Eye (tissue), 1 donor: ENCODE data around the gene FBXW5.

Source experiments
- DNase-seq: peaks from one replicate; pipeline ENCODE4 v3.0.0-alpha.2; 2015

FBXW5 gene

DNA sequence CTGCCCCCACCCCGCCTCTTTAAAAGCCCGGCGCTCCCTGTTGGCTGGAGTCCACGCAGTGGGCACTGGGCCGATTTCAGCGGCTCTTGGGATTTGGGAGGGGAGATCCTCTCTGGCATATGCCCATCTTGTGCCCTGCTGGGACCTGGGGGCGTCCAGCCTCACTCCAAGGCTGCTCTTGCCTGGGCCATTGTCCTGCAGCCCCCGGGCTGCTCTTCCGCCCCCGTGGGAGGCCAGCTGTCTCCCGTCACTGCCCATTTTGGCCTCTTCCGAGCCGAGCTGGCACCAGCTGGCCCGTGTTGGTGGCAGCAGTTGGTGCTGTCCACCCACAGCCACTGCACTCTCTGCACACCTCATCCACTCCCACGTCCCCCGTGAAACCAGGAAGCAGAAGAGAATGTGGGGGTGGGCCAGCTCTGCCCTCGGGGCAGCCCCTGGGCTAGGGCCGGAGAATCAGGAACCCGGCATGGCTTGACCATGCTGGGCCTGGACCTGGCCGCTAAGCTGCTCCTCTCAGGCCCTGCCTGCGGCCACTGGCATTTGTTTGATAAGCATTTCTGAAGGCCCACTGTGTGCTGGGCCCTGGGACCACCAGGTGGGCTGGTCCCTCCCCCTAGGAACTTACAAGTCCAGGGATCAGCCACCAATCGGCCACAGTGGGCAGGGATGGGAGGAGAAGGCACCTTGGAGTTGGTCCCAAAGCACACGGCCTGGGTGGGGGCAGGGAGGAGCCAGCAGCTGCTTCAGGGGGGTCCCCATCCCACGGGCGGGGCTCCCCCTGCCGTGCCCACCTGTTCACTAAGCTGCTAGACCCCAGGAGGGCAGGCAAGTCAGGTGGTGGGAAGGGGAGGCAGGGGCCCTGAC, 2.7 kb upstream of the FBXW5 start:
- DNase-seq: no peak

DNA sequence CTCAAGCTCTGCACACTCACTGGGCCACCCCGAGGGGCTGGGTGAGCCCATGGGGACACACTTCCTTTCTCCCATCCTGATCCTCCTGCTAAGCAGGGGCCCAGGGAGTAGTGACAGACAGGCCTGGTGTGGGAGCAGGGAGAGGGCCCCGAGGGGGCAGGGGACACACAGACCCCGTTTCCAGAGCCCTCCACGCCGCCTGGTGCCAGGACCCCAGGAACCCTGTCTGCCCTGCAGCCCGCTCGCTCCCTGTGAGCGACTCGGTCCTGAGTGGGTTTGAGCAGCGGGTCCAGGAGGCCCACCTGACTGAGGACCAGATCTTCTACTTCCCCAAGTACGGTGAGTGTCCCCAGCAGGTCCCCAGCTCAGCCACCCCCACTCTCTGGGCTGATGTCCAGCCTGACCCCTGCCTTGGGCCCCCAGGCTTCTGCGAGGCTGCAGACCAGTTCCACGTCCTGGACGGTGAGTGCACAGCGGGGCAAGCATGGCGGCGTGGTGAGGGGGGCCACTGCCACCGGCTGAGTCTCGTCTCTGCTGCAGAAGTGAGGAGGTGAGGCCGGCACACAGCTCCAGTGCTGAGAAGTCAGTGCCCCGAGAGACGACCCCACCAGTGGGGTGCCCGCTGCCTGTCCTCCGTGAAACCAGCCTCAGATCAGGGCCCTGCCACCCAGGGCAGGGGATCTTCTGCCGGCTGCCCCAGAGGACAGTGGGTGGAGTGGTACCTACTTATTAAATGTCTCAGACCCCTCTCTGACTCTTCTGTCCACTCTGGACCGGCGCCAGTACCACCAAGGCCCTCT, 1.9 kb upstream of the FBXW5 start:
- no peak for DNase-seq

DNA sequence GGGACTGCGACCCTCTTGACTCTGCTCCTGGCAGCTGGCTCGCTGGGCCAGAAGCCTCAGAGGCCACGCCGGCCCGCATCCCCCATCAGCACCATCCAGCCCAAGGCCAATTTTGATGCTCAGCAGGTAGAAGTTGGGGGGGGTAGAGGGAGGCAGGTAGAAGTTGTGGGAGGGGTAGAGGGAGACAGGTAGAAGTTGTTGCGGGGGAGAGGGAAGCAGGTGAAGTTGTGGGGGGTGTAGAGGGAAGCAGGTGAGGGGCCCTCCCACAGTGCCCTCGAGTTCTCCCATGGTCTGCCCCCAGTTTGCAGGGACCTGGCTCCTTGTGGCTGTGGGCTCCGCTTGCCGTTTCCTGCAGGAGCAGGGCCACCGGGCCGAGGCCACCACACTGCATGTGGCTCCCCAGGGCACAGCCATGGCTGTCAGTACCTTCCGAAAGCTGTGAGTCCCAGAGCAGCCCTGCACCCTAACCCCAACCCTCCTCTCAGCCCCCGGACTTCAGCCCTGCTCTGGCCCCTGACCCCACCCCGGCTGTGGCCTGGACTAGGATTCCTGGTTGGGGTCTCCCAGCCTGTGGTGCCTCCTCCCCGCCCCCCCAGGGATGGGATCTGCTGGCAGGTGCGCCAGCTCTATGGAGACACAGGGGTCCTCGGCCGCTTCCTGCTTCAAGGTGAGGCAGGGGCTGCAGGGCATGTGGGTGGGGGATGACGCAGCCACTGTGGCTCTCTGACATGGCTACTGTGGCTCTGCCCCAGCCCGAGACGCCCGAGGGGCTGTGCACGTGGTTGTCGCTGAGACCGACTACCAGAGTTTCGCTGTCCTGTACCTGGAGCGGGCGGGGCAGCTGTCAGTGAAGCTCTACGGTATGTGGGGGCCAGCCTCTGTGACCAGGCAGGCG, 1.0 kb upstream of the FBXW5 start:
- no peak for DNase-seq

DNA sequence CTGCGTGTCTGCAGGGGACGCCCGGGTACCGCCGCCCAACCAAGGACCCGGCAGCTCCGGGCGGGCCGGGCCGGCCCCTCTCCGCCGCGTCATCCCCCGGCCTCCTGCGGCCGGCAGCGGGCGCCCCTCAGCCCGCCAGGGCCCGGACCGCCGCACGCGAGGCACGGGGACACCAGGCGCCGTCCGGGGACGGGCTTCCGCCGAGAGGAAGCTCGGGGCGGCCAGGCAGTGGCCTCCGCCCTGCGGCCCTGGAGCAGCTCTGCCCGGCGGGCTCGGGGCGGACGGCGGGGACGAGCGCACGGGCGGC, 373 bp downstream of the FBXW5 start:
- no peak for DNase-seq

DNA sequence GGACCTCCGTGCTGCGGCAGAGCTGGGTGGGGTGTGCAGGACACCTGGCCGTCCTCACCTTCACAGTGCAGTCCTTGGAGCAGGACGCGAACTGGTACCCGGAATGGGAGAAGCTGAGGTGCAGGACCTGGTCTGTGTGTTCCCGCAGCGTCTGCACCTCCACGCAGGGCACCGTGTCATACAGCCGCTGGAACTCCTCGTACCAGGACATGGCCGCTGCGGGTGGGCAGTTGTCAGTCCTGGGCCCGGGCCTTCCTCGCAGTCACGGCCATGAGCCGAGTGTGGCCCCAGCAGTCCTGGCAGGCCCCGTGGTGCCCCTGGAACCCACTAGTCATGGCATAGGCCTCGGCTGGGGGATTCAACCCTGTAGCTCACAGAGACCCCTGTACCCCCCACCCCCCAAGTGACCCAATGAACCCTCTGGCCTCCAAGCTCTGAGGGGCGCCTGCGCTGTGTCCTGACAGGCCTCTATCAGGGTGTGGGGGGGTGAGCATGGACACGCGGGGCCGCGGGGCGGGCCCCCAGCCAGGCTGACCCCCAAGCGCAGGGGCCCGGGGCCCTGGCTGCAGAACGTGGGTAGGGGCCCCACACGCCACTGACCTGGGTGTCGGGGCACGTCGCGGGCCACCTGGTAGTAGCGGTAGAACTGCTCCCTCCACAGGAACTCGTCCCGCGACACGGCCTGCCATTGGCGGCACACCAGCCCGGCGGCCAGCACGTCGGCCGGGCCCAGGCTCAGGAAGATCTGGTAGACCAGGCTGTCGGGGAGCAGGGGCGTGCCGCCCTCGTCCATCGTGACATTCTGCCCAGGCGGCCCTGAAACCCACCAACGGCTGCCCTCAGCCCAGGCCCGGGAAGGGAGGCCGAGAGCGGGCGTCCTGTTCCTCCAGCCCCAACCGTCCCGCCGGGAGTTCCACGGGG, 987 bp downstream of the FBXW5 start:
- no peak for DNase-seq

DNA sequence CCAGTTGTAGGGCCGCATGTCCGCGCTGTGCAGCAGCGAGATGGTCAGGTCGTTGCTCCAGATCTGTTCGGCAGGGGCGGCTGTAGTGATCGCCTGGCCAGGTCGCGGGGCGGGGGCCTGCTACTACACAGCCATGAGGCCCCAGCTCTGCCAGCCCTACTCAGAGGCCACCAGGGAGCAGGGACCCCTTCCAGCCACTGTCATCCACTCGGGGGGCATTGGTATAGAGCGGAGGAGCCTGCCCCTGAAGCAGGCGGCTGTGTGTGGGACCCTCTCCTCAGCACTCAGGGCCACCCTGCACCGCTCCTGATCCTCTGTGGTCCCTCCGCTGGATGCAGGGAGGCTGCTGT, 1.7 kb downstream of the FBXW5 start:
- no peak for DNase-seq

DNA sequence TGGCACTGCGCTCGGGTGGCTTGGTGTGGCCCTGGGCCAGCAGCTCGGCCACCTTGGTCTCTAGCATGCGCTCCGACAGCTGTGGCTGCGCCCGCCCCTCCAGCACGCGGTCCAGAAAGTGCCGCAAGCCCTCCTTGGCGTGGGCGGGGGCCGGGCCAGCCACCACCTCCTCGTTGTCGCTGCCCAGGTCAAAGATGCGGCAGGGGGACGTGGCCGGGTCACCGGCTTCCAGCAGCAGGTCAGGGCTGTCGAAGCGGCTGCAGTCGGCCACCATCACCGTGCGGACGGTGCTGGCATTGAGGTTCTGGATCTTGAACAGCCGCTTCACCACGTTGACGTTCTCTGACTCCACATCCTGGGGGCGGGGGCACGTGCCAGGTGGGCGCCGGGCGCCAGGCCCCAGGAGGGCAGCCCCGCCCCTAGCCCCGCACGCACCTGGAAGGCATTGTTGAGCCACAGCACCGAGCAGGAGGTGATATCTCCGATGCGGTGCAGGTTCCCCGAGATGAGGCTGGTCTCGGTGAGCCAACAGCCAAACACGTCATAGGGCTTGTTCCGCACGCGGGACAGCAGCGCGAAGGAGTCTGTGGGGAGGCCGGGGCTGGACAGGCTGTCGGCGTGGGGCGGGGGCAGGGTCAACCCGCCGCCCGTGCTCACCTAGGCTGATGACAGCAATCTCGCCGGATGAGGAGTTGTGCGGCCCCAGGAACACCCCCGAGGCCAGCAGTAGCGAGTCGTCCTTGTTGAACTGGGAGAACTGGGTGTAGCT, 2.2 kb downstream of the FBXW5 start:
- DNase-seq: no peak

DNA sequence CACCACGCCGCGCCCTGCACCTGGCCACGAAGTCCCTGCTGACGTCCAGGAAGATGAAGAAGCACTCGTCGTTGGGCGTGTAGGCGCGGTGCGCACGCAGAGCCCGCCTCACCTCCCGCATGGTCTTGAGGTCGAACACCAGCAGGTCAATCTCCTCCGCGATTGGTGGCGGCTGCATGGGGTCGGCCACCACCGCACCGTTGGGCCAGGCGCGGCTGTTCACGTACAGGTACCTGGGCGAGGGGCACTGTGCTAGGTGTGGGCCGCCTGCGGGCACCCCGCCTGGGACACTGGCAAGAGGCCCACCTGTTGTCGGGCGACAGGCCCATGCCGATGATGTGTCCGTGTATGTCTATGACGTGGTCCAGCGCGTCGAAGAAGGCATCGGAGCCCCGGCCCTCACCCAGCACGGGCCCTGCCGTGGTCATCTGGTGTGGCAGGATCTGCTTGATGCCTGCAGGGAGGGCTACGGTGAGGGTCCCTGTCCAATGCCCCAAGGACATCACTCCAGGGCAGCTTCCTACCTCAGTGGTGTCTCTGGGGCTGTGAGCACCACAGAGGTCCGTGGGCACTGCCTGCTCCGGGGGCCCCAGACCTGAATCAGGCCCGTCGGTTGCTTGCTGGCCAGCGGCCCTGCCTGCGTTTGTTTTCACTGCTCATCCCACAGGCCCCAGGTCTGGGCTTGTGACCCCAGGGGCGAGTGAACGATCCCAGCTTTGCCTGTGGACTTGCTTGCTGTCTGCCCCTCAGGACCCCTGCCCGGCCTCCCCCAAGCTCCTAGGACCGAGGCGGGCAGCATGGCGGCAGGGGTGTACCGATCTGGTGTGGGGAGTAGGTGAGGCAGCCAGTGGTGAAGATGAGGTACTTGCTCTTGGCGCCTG, 3.1 kb downstream of the FBXW5 start:
- DNase-seq: no peak

DNA sequence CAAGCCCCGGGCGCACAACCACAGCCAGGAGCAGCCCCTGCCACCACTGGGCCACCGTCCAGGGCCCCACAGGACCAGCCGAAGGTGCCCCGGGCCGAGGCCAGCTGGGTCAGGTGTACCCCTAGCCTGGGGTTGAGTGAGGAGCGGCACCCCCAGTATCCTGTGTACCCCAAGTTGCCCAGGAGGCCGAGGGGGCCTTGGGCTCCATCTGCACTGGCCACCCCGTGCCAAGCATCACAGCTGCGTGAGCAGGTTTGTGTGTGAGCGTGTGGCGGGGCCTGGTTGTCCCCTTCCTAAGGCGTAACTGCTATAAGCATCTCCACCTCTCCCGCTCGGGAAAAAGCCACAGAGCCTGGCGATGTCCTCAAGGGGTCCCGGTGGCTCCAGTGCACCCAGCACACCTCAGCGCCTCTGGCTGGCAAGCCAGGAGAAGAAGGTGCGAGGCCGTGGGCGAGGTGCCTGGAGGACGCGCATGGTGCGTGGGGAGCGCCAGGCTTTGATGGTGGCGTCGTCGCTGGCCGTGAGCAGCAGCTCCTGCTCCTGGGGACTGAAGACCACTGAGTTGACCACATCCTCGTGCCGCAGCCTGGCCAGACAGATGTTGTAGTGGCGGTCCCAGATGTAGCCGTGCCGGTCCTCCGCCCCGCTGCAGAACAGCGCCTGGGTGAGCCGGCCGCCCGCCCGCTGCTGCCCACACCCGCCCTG, 3.9 kb downstream of the FBXW5 start:
- DNase-seq: no peak

DNA sequence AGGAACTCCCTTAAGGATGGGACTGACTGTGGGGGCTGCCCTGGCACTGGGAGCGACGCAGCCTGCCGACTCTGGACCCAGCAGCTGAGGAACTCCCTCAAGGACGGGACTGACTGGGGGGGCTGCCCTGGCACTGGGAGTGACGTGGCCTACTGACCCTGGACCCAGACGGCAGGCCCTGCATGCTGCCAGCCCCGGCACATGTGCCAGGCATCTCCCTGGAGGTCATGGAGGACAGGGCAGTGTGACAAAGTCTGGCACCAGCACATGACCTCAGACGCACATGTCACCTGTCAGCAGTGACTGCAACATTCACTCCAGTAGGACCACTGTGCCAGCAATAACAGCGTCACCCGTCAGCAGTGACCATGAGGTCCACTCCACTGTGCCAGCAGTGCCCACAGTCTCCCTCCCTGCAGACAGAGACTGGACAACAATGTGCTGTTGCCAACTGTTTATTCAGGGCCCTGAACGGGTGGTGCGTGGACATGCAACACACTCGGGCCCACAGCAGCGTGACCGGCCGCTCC, 4.5 kb downstream of the FBXW5 start:
- DNase-seq: no peak

DNA sequence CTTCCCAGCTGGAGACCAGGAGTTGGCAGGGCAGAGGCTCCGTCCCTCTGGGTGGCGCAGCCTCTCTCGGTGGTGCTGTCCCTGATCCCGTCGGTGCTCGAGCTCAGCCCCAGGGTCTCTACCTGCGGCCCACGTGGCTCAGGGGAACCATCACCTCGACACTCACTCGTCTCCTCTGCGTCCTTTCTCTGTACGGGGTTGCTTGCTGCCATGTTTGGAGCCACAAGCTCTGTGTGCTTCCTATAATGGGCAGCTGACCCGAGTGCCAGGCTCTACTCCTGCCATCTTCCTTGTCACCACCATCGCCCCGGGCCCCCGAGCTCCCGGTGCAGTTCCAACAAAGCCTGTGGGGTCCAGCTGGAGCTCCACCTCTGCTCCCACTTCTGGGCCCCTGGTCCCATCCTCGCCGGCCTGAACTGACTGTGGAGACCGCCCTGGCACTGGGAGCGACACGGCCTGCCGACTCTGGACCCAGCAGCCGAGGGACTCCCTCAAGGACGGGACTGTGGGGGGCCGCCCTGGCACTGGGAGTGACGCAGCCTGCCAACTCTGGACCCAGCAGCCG, 5.0 kb downstream of the FBXW5 start:
- DNase-seq: no peak

DNA sequence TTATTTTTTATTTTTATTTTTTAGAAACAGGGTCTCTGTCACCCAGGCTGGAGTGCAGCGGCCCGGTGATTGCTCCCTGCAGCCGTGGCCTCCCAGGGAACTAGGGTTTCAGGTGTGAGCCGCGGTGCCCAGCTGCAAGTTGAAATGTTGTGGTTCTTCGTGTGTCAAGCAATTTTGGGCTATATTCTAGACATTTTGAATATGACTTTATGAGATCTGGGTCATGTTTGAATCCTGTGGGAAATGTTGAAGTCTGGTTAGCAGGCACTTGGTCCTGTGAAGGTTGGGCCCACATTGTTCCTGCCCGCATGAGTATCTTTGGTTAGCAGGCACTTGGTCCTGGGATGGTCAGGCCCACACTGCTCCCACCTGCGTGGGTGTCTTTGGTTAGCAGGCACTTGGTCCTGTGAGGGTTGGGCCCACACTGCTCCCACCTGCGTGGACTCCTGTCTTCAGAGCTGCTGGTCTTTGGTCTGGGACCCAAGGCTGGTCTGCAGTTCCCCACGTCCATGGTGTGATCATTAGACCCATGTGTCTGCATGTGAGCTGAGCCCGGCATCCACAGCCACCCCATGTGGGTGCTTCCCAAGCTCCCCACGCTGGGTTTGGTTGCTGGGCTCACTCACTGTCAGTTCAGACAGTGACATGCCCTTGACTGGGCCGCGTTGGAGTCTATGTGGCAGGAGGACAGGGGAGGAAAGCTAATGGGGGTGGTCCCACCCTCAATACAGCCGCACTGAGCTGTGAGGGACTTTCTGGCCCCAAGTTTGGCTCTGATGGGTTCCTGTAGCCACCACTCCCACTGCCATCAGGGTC, 7.1 kb downstream of the FBXW5 start:
- no peak for DNase-seq

DNA sequence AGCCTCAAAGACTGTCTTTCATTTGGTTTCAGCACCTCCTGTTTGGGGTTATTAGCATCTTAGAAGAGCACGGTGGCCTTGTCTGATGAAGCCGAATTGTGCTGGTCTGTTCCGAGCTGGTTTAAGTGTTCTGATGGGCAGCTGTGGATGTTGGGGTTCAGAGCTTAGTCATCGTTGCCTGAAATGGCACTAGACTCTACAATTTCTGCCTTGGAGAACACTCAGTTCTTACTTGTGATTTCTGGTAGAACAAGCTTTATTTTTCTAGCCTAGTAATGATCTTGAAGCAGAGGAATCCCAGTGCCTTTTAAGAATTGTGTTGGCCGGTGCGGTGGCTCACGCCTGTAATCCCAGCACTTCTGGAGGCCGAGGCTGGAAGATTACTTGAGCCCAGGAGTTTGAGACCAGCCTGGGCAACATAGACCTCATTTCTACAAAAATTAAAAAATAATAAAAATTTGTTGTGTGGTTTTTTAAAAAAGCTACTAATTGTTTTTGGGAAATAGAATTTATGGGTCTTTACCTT, 7.8 kb downstream of the FBXW5 start:
- DNase-seq: no peak

DNA sequence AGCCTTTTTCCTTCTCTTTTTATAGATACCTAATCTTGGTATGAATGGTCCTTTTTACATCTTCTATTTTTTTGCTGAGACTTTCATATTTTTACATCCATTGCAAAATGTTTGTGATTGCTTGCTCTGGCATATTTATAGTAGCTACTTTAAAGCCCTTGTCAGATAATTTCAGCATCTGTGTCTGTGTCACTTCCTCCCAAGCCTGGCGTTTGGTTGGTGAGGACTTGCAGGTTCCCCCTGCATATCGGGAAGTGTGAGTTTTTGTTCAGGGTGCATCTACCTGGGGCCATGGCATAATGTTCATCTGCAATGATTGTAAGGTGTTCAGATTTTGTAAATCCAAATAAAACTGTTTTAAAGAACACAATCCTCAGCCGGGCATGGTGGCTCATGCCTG, 8.9 kb downstream of the FBXW5 start:
- DNase-seq: no peak

DNA sequence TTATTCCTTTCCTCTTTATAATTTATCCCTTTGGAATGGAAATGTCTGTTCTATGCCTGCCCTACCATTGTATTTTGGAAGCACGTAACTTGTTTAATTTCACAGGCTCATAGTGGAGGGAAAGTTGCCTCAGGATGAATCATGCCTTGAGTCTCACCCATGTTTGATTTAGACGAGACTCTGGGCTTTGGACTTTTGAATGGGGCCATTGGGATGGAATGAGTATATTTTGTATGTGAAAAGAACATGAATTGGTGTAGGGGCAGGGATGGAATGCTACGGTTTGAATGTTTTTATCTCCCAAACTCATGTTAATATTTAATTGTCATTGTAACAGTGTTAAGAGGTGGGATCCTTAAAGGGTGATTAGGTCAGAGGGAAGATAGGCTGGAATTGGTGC, 10.3 kb downstream of the FBXW5 start:
- DNase-seq: no peak

DNA sequence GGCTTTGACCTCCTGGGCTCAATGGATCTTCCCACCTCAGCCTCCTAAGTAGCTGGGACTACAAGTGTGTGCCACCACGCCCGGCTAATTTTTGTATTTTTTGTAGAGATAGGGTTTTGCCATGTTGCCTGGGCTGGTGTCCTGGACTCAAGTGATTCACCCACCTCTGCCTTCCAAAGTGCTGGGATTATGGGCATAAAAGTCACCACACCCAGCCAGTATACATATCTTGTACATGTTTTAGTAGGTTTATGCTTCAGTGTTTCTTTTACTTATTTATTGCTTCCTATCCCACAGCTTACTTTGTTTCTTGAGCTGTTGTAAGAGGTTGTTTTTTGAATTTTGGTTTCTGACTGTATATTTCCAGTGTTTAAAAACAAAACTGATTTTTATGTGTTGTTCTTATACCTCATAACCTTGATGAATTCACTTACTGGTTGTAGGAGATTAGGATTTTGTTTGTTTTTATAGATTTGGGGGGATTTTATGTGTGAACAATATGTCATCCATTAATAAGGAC, 12.9 kb downstream of the FBXW5 start:
- no peak for DNase-seq

DNA sequence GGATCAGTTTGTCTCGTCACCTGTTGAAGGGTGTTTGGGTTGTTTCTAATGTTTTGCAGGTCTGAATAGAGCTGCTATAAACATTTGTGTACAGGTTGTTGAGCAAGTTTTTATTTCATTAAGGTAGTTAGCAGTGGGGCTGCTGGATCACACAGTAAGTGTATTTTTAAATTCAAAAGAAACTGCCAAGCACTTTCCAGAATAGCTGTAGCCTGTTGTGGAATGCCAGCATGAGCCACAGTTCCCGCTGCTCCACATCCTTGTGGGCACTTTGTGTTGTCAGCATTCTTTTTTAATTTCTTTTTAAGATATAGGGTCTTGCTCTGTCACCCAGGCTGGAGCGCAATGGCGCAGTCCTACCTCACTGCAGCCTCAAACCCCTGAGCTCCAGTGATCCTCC, 14.5 kb downstream of the FBXW5 start:
- no peak for DNase-seq

DNA sequence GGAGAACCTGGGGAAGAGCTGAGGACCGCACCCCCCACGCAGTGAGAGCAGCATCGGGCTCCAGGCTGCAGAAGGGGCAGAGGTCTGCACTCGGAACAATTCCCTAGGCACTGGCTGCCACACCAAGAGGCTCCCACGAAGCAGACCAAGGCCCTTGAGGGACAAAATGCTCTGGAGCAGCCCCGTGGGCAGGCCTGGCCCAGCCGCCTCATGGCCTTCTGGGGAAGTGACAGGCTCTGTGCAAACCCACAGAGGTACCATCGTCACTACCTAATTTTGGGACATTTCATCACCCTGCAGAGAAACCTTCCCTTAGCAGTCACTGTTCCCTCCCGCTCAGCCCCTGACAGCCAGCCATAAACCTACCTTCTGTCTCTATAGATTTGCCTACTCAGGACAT, 15.9 kb downstream of the FBXW5 start:
- DNase-seq: no peak
